SU-DHL-6 (cell line): ENCODE measurements around the gene RBM24.
"Not testable (repeated sequence)": the region's sequence is repeated elsewhere in the genome, so short reads cannot be mapped to it uniquely, and the experiment has no call there.

Source experiments
- EZH2phosphoT487 ChIP-seq: fragments of 200-600 bp; sonication (generic), shearing (Covaris generic); conservative IDR thresholded peaks from 2 replicates; pipeline ENCODE4 v1.6.1; 2018; ENCODE audit warnings: mild to moderate bottlenecking, antibody characterized with exemption, low read length, moderate library complexity, mixed read lengths
- TF ChIP-seq, protein P1 (sequence below): fragments of 200-600 bp; sonication (generic); IDR thresholded peaks from one replicate; pipeline ENCODE4 v1.5.1; 2017; ENCODE audit warnings: antibody characterized with exemption, mild to moderate bottlenecking, low read length, moderate library complexity; ENCODE audit not compliant: insufficient read depth, poor library complexity, severe bottlenecking

DNA sequence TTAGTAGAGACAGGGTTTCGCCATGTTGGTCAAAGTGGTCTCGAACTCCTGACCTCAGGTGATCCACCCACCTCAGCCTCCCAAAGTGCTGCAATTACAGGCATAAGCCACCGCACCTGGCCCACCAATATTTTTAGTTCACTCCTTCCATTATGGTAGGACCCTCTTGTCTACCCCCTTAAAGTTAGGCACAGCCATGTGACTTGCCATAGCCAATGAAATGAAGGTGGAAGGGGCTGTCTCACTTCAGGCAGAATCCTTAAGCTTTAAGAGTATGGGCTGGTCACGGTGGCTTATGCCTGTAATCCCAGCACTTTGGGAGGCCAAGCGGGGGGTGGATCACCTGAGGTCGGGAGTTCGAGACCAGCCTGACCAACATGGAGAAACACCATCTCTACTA is 32.1 kb downstream of the RBM24 start:
- TF ChIP-seq, protein P1, sequence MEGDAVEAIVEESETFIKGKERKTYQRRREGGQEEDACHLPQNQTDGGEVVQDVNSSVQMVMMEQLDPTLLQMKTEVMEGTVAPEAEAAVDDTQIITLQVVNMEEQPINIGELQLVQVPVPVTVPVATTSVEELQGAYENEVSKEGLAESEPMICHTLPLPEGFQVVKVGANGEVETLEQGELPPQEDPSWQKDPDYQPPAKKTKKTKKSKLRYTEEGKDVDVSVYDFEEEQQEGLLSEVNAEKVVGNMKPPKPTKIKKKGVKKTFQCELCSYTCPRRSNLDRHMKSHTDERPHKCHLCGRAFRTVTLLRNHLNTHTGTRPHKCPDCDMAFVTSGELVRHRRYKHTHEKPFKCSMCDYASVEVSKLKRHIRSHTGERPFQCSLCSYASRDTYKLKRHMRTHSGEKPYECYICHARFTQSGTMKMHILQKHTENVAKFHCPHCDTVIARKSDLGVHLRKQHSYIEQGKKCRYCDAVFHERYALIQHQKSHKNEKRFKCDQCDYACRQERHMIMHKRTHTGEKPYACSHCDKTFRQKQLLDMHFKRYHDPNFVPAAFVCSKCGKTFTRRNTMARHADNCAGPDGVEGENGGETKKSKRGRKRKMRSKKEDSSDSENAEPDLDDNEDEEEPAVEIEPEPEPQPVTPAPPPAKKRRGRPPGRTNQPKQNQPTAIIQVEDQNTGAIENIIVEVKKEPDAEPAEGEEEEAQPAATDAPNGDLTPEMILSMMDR: not testable (repeated sequence)
- TF ChIP-seq EZH2phosphoT487: not testable (repeated sequence)
